Gastroesophageal sphincter (tissue), 4 donors: Measurements from ENCODE around the gene APPL1. TPM values are rescaled to one million over a fixed set of nuclear protein-coding genes. Genes with fewer than 3 reads are reported as not detected.
"Not testable (repeated sequence)": the region's sequence is repeated elsewhere in the genome, so short reads cannot be mapped to it uniquely, and the experiment has no call there.

Experiments used
- ATAC-seq: fragments of 150-250 bp; one replicate; pipeline ENCODE4 v1.9.1; 2016; ENCODE audit warnings: mild to moderate bottlenecking, moderate library complexity
- H3K27ac ChIP-seq, 4 donors: fragments of 200-600 bp; sonication (generic) in 3 of 4; 1 replicate in 3 of 4; 2 replicates in 1 of 4; pipeline ENCODE4 v1.5.1; 2016 to 2019
- H3K27me3 ChIP-seq: fragments of 200-600 bp; sonication (generic); one replicate; pipeline ENCODE4 v1.5.1; 2019
- H3K36me3 ChIP-seq, 2 donors: fragments of 200-600 bp; sonication (generic); one replicate each; pipeline ENCODE4 v1.5.1; 2019; ENCODE audit warnings: control low read depth in 1 of 2
- H3K4me1 ChIP-seq, 3 donors: fragments of 200-600 bp; sonication (generic); 1 replicate in 2 of 3; 2 replicates in 1 of 3; pipeline ENCODE4 v1.5.1; 2016 to 2019; ENCODE audit warnings: control low read depth in 2 of 3
- H3K4me3 ChIP-seq, 2 donors: fragments of 200-600 bp; sonication (generic); one replicate each; pipeline ENCODE4 v1.5.1; 2019; ENCODE audit warnings: mild to moderate bottlenecking in 1 of 2, moderate library complexity in 1 of 2
- H3K9me3 ChIP-seq, 3 donors: fragments of 200-600 bp; sonication (generic); one replicate each; pipeline ENCODE4 v1.5.1; 2017 to 2019; ENCODE audit warnings: control low read depth in 2 of 3
- CTCF ChIP-seq, 4 experiments: fragments of 200-600 bp in 2 of 4; fragments of 450-650 bp in 2 of 4; sonication (generic) in 1 of 4; IDR thresholded peaks; one replicate each; pipeline ENCODE4 v1.5.1; 2017 to 2019; ENCODE audit warnings: antibody characterized with exemption in 4 of 4, mild to moderate bottlenecking in 2 of 4, moderate library complexity in 2 of 4
- EP300 ChIP-seq: sonication (generic); formaldehyde crosslinking; IDR thresholded peaks from one replicate; pipeline ENCODE4 v1.6.1; 2017; ENCODE audit warnings: antibody characterized with exemption, mild to moderate bottlenecking
- POLR2A ChIP-seq, 2 donors: fragments of 450-650 bp; IDR thresholded peaks; one replicate each; pipeline ENCODE4 v1.6.1; 2017; ENCODE audit warnings: antibody characterized with exemption in 2 of 2, mild to moderate bottlenecking in 2 of 2, moderate library complexity in 1 of 2
- POLR2AphosphoS5 ChIP-seq: sonication (generic); formaldehyde crosslinking; IDR thresholded peaks from one replicate; pipeline ENCODE4 v1.6.1; 2017; ENCODE audit warnings: antibody characterized with exemption
- WGBS, 2 donors: methylation state at CpG; one replicate each; pipeline ENCODE4 v1.1.5; 2018; ENCODE audit warnings: low coverage in 1 of 2; 5-methylcytosine and 5-hydroxymethylcytosine counted together
- total RNA-seq, 4 donors: library from RNA; depleted of rRNA; stranded (reverse); fragments of >200 nt; gene quantifications; one replicate each; pipeline ENCODE4 v1.1.0, GENCODE V29; 2016

Gene APPL1
- total RNA-seq, 4 donors from 2014 or later = 39.5 to 59.8 (median 56.1) TPM

GRCh38 chr3:57292159-57292896 is 64.8 kb downstream of the APPL1 start, which contains the start of gene ASB14:
TSS of gene ASB14 (minus strand) at chr3:57292685. CDS start at chr3:57292033, 652 bp downstream.
- TF ChIP-seq CTCF (IDR thresholded peaks at IDR 0.05) (no peak), POLR2A (IDR thresholded peaks at IDR 0.05) (no peak), EP300 (no peak), POLR2AphosphoS5 (no peak)
- Histone ChIP-seq H3K27ac (no peak within 1 kb of the TSS), H3K4me1 (no peaks in the 10 kb centered on the region), H3K4me3 (no peak within 1 kb of the TSS), H3K27me3 (no peaks in the 10 kb centered on the region), H3K9me3 (no peaks in the 10 kb centered on the region), H3K36me3 (no peaks in the 10 kb centered on the region)
- 90 to 93% methylated on average over 1 of the region's 1 CpG for WGBS, 2 donors
- no peak for ATAC-seq

- no peak for ATAC-seq
- 94 to 100% methylated on average over 3 to 4 of the region's 4 CpGs for WGBS, 2 donors
- TF ChIP-seq POLR2A (IDR thresholded peaks at IDR 0.05) = no peak
- TF ChIP-seq POLR2AphosphoS5 = no peak
- no peak for TF ChIP-seq EP300
- no peak for TF ChIP-seq CTCF (IDR thresholded peaks at IDR 0.05)
- Histone ChIP-seq H3K4me3 (no peak overlapping the region), H3K27ac (no peak overlapping the region), H3K9me3 (no peaks in the 10 kb centered on the region), H3K36me3 (no peaks in the 10 kb centered on the region), H3K27me3 (no peaks in the 10 kb centered on the region), H3K4me1 (no peaks in the 10 kb centered on the region)
Measured at GRCh38 chr3:57292897-57293526, 65.5 kb downstream of the APPL1 start.

- WGBS, 2 donors = 100% methylated on average over 1 of the region's 1 CpG; no CpG with 5 or more reads in 1 of the 2 donors
- Histone ChIP-seq H3K36me3 (no peaks in the 10 kb centered on the region), H3K4me3 (no peak overlapping the region), H3K4me1 (no peaks in the 10 kb centered on the region), H3K9me3 (no peaks in the 10 kb centered on the region), H3K27ac (no peak overlapping the region), H3K27me3 (no peaks in the 10 kb centered on the region)
- no peak for TF ChIP-seq CTCF (IDR thresholded peaks at IDR 0.05)
- no peak for TF ChIP-seq POLR2A (IDR thresholded peaks at IDR 0.05)
- no peak for TF ChIP-seq EP300
- no peak for TF ChIP-seq POLR2AphosphoS5
- no peak for ATAC-seq
Measured at GRCh38 chr3:57298041-57298440, 70.5 kb downstream of the APPL1 start.

- 86 to 96% methylated on average over 1 to 3 of the region's 7 CpGs for WGBS, 2 donors
- not testable (repeated sequence) for H3K4me3 ChIP-seq, H3K27ac ChIP-seq, H3K36me3 ChIP-seq, ATAC-seq, H3K4me1 ChIP-seq, H3K9me3 ChIP-seq, H3K27me3 ChIP-seq
Measured at GRCh38 chr3:57303520-57303919, 76.0 kb downstream of the APPL1 start.

GRCh38 chr3:57309769-57310360 is 82.3 kb downstream of the APPL1 start:
- Histone ChIP-seq H3K4me1 (no peaks in the 10 kb centered on the region), H3K36me3 (no peaks in the 10 kb centered on the region), H3K4me3 (no peak overlapping the region), H3K27ac (no peak overlapping the region), H3K27me3 (peaks cover 6% of the 10 kb centered on the region), H3K9me3 (no peaks in the 10 kb centered on the region)
- TF ChIP-seq POLR2AphosphoS5 (no peak), EP300 (no peak), CTCF (IDR thresholded peaks at IDR 0.05) (no peak), POLR2A (IDR thresholded peaks at IDR 0.05) (no peak)
- no peak for ATAC-seq
- 42 to 61% methylated on average over 3 of the region's 3 CpGs for WGBS, 2 donors
